22Rv1 (cell line): ENCODE data around the gene DEPDC1B.

Experiments
- ZFX ChIP-seq: fragments of 450-650 bp; IDR thresholded peaks from 2 replicates; pipeline ENCODE4 v1.6.1; 2017; ENCODE audit warnings: antibody characterized with exemption, borderline replicate concordance
- TF ChIP-seq, protein P1 (sequence below): fragments of 450-650 bp; IDR thresholded peaks from 2 replicates; pipeline ENCODE4 v1.5.1; 2017; ENCODE audit warnings: mild to moderate bottlenecking

DNA sequence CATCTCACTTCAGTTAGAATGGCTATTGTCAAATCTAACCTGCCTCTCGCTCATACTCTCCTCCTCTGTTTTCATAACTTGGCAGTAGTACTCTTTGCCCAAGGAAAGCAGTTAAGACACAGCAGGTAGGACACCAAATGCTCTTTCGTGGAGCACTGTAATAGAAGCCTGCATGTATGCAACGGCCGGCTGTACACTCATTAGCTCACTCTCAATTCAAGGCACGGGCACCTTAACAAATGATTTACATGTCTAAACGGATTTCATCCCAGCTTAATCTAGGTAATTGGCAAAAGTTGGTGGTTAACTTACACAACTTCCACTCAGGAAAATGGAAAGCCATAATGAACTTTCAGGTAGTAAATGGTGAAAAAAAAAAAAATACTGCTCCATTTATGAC lies 14.9 kb downstream of the DEPDC1B start:
- TF ChIP-seq, protein P1, sequence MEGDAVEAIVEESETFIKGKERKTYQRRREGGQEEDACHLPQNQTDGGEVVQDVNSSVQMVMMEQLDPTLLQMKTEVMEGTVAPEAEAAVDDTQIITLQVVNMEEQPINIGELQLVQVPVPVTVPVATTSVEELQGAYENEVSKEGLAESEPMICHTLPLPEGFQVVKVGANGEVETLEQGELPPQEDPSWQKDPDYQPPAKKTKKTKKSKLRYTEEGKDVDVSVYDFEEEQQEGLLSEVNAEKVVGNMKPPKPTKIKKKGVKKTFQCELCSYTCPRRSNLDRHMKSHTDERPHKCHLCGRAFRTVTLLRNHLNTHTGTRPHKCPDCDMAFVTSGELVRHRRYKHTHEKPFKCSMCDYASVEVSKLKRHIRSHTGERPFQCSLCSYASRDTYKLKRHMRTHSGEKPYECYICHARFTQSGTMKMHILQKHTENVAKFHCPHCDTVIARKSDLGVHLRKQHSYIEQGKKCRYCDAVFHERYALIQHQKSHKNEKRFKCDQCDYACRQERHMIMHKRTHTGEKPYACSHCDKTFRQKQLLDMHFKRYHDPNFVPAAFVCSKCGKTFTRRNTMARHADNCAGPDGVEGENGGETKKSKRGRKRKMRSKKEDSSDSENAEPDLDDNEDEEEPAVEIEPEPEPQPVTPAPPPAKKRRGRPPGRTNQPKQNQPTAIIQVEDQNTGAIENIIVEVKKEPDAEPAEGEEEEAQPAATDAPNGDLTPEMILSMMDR, result no peak
- TF ChIP-seq ZFX, result no peak
